Measurements from ENCODE around the gene MYLK4. TPM values are rescaled to one million over a fixed set of nuclear protein-coding genes. Genes with fewer than 3 reads are reported as not detected.

Gene MYLK4
- total RNA-seq, 4 donors from 2014 or later = 0.41 to 0.79 (median 0.67) TPM

DNA sequence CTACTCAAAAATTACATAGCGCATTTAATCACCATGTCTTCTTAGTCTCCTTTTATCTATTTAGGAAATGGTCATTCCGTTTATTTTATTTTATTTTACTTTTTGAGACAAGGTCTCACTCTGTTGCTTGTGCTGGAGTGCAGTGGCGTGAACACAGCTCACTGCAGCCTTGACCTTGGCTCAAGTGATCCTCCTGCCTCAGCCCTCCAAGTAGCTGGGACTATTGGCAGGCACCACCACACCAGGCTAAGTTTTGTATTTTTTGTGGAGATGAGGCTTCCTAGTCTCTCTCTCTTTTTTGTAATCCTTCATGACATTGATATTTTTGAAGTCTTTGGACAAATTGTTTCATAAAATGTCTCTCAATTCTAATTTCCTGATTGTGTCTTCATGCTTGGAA is 4.7 kb upstream of the MYLK4 start:
- Histone ChIP-seq H3K27me3 (no peaks in the 10 kb centered on the region), H3K27ac (no peak overlapping the region), H3K4me3 (no peak overlapping the region), H3K4me1 (no peaks in the 10 kb centered on the region), H3K9me3 (no peaks in the 10 kb centered on the region), H3K36me3 (no peaks in the 10 kb centered on the region)
- intact Hi-C loops (cut with DNase I; ENCODE audit: low total_unique reads) = no loop called here
- no peak for TF ChIP-seq POLR2AphosphoS5 (IDR thresholded peaks at IDR 0.05)
- no peak for TF ChIP-seq EP300 (IDR thresholded peaks at IDR 0.05; ENCODE audit: low read depth)
- TF ChIP-seq, protein P1, sequence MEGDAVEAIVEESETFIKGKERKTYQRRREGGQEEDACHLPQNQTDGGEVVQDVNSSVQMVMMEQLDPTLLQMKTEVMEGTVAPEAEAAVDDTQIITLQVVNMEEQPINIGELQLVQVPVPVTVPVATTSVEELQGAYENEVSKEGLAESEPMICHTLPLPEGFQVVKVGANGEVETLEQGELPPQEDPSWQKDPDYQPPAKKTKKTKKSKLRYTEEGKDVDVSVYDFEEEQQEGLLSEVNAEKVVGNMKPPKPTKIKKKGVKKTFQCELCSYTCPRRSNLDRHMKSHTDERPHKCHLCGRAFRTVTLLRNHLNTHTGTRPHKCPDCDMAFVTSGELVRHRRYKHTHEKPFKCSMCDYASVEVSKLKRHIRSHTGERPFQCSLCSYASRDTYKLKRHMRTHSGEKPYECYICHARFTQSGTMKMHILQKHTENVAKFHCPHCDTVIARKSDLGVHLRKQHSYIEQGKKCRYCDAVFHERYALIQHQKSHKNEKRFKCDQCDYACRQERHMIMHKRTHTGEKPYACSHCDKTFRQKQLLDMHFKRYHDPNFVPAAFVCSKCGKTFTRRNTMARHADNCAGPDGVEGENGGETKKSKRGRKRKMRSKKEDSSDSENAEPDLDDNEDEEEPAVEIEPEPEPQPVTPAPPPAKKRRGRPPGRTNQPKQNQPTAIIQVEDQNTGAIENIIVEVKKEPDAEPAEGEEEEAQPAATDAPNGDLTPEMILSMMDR (IDR thresholded peaks at IDR 0.05) = no peak
- TF ChIP-seq POLR2A (IDR thresholded peaks at IDR 0.05) = no peak
- DNase-seq = no peak
- in situ Hi-C loops (cut with MboI; ENCODE audit: low pct_ligation_motif_present in 1 of 4, low pct_unique_long_range_greater_than_20kb in 1 of 4, low sequenced_read_pairs in 3 of 4) = no loop called here
- 80 to 89% methylated on average over 3 of the region's 3 CpGs for WGBS, 2 donors (ENCODE audit: low coverage in 1 of 2)

DNA sequence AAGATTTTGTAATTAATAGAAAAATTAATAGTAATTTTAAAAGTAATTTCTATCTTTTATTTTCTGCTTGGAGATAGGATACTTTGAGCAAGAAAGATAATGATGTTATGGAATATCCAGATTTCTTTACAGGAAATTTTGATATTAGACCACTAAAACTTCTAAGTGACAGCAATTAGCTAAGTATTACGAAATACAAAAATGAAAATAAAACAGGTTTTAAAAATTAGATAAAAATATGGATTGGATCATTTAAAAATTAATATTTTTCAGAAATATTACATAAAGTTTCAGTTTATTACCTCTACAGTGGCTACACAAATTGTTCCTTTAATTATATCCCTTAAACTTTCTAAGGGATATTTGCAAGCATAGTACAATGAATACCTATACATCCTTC is 4.2 kb upstream of the MYLK4 start:
- TF ChIP-seq, protein P1 (IDR thresholded peaks at IDR 0.05) = no peak
- TF ChIP-seq EP300 (IDR thresholded peaks at IDR 0.05; ENCODE audit: low read depth) = no peak
- TF ChIP-seq POLR2AphosphoS5 (IDR thresholded peaks at IDR 0.05) = no peak
- no peak for TF ChIP-seq POLR2A (IDR thresholded peaks at IDR 0.05)
- no peak for DNase-seq
- no peaks in the 10 kb centered on the region for H3K27me3 ChIP-seq
- H3K4me1 ChIP-seq = peaks cover 0 to 3% (median 0%) of the 10 kb centered on the region in 4 donors
- H3K27ac ChIP-seq = no peak overlapping the region
- H3K4me3 ChIP-seq = no peak overlapping the region
- 93 to 94% methylated on average over 1 of the region's 1 CpG for WGBS, 2 donors (ENCODE audit: low coverage in 1 of 2)
- intact Hi-C loops (cut with DNase I; ENCODE audit: low total_unique reads) = no loop called here
- no peaks in the 10 kb centered on the region for H3K9me3 ChIP-seq
- in situ Hi-C loops (cut with MboI; ENCODE audit: low pct_ligation_motif_present in 1 of 4, low pct_unique_long_range_greater_than_20kb in 1 of 4, low sequenced_read_pairs in 3 of 4) = no loop called here
- H3K36me3 ChIP-seq = no peaks in the 10 kb centered on the region

DNA sequence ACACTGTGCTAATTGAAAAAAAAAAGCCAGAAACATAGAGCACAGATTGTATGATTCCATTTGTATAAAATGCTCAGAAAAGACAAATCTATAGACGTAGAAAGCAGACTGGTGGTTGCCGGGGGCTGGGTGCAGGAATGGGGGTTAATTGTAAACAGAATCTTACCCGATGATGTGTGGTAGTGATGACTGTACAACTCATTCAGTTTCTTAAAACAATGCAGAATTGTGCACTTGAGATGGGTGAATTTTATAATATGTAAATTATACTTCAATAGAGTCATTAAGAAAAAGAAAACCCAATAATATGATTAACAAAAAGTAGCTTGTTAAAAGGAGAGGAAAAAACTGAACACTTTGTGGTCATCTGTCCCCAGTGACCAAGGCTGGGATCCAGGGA is 3.7 kb upstream of the MYLK4 start:
- H3K27me3 ChIP-seq = no peaks in the 10 kb centered on the region
- 78 to 81% methylated on average over 2 to 3 of the region's 3 CpGs for WGBS, 2 donors (ENCODE audit: low coverage in 1 of 2)
- no peak overlapping the region for H3K4me3 ChIP-seq
- no peak for DNase-seq
- in situ Hi-C loops (cut with MboI; ENCODE audit: low pct_ligation_motif_present in 1 of 4, low pct_unique_long_range_greater_than_20kb in 1 of 4, low sequenced_read_pairs in 3 of 4) = no loop called here
- TF ChIP-seq, protein P1 (IDR thresholded peaks at IDR 0.05) = no peak
- no peak for TF ChIP-seq POLR2AphosphoS5 (IDR thresholded peaks at IDR 0.05)
- TF ChIP-seq POLR2A (IDR thresholded peaks at IDR 0.05) = no peak
- no peak for TF ChIP-seq EP300 (IDR thresholded peaks at IDR 0.05; ENCODE audit: low read depth)
- H3K36me3 ChIP-seq = no peaks in the 10 kb centered on the region
- H3K27ac ChIP-seq = no peak overlapping the region
- H3K4me1 ChIP-seq = peaks cover 0 to 8% (median 0%) of the 10 kb centered on the region in 4 donors
- intact Hi-C loops (cut with DNase I; ENCODE audit: low total_unique reads) = no loop called here
- H3K9me3 ChIP-seq = no peaks in the 10 kb centered on the region

DNA sequence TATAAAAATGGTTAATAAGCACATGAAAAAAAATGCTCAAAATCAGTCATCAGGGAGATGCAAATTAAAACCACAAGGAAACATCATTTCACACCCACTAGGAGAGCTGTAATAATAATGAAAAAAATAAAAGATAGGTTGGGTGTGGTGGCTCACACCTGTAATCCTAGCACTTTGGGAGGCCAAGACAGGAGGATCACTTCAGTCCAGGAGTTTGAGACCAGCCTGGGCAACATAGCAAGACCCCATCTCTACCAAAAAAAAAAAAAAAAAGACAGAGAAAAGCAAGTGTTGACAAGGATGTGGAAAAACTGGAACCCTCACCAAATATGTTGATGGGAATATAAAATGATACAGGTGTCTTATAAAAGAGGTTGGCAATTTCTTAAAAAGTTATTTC is 3.0 kb upstream of the MYLK4 start:
- no peak for TF ChIP-seq POLR2AphosphoS5 (IDR thresholded peaks at IDR 0.05)
- TF ChIP-seq, protein P1 (IDR thresholded peaks at IDR 0.05) = no peak
- no peak for TF ChIP-seq POLR2A (IDR thresholded peaks at IDR 0.05)
- TF ChIP-seq EP300 (IDR thresholded peaks at IDR 0.05; ENCODE audit: low read depth) = no peak
- Histone ChIP-seq H3K27ac (no peak overlapping the region), H3K27me3 (no peaks in the 10 kb centered on the region), H3K4me1 (peaks cover 0 to 8% (median 0%) of the 10 kb centered on the region in 4 donors), H3K9me3 (no peaks in the 10 kb centered on the region), H3K4me3 (no peak overlapping the region), H3K36me3 (no peaks in the 10 kb centered on the region)
- no peak for DNase-seq
- intact Hi-C loops (cut with DNase I; ENCODE audit: low total_unique reads) = no loop called here
- in situ Hi-C loops (cut with MboI; ENCODE audit: low pct_ligation_motif_present in 1 of 4, low pct_unique_long_range_greater_than_20kb in 1 of 4, low sequenced_read_pairs in 3 of 4) = no loop called here

Measured in transverse colon (tissue), 4 donors.